ENCODE results near the gene DCXR. TPM values are rescaled to one million over a fixed set of nuclear protein-coding genes. Genes with fewer than 3 reads are reported as not detected.

The DCXR gene
- total RNA-seq, 2 donors from 2014 or later, result 55.6 to 77.5 TPM

- peaks cover 9% of the 10 kb centered on the region for H3K4me1 Mint-ChIP-seq
- no peaks in the 10 kb centered on the region for H3K9me3 ChIP-seq (ENCODE audit: control insufficient read depth, low read length, poor library complexity, severe bottlenecking)
- H3K4me3 Mint-ChIP-seq, result peak overlapping the region; percentile 94
- H3K27ac Mint-ChIP-seq, result peak overlapping the region; percentile 59
- DNase-seq (no peak), ATAC-seq (no peak)
- no peaks in the 10 kb centered on the region for H3K27me3 Mint-ChIP-seq
- H3K36me3 Mint-ChIP-seq (ENCODE audit: low read depth), result no peaks in the 10 kb centered on the region
Measured at GRCh38 chr17:82035956-82036633, 1.4 kb downstream of the DCXR start.

DNA sequence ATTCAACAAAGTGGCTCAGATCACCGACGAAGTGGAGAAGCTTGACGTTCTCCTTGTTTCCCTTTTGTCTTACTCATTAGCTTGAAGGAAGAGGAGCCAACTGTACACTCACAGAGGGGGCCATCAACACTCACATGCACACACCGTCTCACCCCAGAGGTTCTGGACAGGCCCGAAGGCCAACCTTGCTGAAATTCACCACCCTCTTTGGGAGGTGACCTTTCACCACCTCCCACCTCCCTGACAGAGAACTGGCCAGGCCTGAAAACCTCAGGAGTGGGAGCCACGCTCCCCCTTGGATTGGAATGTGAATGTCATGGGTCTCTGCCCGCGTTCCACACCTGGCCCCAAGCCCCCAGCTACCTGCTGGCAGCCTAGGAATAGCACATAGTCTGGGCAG lies 2.0 kb downstream of the DCXR start:
- ATAC-seq (no peak), DNase-seq (no peak)
- Mint-ChIP-seq H3K4me1 (peaks cover 10% of the 10 kb centered on the region), H3K27me3 (no peaks in the 10 kb centered on the region), H3K27ac (peak overlapping the region; percentile 59), H3K36me3 (ENCODE audit: low read depth) (no peaks in the 10 kb centered on the region), H3K4me3 (peak overlapping the region; percentile 36)
- no peaks in the 10 kb centered on the region for H3K9me3 ChIP-seq (ENCODE audit: control insufficient read depth, low read length, poor library complexity, severe bottlenecking)

DNA sequence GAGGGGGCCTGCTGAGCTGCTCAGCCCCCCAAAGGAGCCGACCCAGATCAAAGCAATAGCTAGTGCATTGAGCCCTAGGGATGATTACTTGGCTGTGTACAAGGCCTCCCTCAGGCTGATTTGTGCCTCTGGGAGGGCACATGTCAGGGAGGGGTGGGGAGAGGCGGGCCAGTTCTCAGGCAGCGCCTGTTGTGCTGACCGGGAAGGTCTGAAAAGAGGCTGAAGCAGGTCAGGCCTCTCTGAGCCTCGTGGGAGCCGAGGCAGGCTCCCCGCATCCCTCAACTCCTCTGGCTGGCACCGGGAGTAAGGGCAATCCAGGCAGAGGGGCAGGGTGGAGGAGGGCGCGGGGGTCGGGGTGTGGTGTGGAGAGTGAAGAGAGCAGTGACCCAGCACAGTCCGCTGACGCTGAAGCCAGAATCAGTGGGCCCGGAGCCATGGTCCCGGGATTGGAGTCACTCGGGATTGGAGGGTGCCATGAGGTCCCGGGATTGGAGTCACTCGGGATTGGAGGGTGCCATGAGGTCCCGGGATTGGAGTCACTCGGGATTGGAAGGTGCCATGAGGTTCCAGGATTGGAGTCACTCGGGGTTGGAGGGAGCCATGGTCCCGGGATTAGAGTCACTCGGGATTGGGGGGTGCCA lies 3.0 kb downstream of the DCXR start:
- Mint-ChIP-seq H3K27ac (no peak overlapping the region), H3K4me1 (peaks cover 13% of the 10 kb centered on the region), H3K27me3 (no peaks in the 10 kb centered on the region), H3K4me3 (peak overlapping the region; percentile 77), H3K36me3 (ENCODE audit: low read depth) (no peaks in the 10 kb centered on the region)
- H3K9me3 ChIP-seq (ENCODE audit: control insufficient read depth, low read length, poor library complexity, severe bottlenecking), result no peaks in the 10 kb centered on the region
- DNase-seq, result no peak
- ATAC-seq, result no peak

DNA sequence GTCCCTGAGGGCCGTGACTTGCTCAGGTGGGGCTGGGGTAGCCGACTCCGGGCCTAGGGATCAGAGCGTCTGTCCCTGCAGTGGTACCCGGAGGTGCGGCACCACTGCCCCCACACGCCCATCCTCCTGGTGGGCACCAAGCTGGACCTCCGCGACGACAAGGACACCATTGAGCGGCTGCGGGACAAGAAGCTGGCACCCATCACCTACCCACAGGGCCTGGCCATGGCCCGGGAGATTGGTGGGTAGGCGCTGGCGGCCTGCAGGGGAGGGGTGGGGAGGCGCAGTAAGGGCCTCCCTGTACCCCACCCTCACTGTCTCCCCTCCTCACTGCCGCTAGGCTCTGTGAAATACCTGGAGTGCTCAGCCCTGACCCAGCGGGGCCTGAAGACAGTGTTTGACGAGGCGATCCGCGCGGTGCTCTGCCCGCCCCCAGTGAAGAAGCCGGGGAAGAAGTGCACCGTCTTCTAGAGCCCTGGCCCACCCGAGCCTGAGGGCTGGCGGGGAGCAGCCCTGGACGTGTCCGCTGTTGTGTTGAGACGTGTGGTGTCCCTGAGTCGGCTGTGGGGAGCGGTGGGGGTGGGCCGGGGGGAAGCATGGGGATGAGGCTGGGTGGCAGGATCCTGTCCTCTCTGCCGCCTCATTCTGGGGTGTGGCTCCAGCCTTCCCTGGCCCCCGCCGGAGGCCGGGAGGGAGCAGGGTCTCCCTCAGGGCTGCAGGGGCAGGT lies 4.0 kb downstream of the DCXR start:
- no peak for DNase-seq
- H3K27me3 Mint-ChIP-seq, result no peaks in the 10 kb centered on the region
- no peak overlapping the region for H3K27ac Mint-ChIP-seq
- H3K36me3 Mint-ChIP-seq (ENCODE audit: low read depth), result no peaks in the 10 kb centered on the region
- no peaks in the 10 kb centered on the region for H3K9me3 ChIP-seq (ENCODE audit: control insufficient read depth, low read length, poor library complexity, severe bottlenecking)
- no peak for ATAC-seq
- no peak overlapping the region for H3K4me3 Mint-ChIP-seq
- H3K4me1 Mint-ChIP-seq, result peaks cover 14% of the 10 kb centered on the region

DNA sequence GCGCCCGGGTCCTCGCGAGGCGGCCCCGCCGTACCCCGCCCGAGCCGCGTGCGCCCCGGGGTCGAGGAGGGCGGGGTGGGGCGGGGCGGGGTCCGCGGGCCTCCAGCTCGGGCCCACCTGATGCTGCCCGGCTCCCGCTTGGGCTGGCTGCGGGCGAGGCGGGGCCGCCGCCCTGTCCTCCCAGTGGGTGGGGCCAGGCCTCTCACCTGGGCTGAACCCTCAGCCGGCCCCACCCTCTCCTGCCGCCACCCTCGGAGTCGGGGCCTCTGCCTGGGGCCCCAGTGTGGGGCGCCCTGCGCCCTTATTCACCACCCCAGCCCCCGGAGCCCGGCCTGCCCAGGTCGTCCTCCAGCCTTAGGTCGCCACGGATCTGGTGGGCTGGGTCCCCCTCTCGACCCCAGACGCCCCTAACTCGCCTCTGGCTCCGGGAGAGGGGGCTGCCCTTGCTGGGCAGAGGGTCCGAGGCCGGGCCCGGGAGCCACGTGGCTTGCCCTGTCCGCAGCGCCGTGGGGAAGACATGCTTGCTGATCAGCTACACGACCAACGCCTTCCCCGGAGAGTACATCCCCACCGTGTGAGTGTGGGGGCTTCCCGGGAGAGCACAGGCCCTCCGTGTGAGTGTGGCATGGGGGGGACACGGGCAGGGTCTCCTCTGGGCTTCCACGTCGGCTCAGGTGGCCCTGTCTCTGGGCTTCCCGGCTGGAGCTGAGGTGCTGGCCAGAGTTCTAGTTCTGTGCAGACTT lies 5.4 kb downstream of the DCXR start:
- ATAC-seq, result peak; percentile 39
- DNase-seq, result peak in 2 of 3 donors; percentile 36 to 42
- Mint-ChIP-seq H3K27ac (no peak overlapping the region), H3K27me3 (no peaks in the 10 kb centered on the region), H3K4me1 (peaks cover 10% of the 10 kb centered on the region), H3K4me3 (peak overlapping the region; percentile 65), H3K36me3 (ENCODE audit: low read depth) (no peaks in the 10 kb centered on the region)
- H3K9me3 ChIP-seq (ENCODE audit: control insufficient read depth, low read length, poor library complexity, severe bottlenecking), result no peaks in the 10 kb centered on the region

DNA sequence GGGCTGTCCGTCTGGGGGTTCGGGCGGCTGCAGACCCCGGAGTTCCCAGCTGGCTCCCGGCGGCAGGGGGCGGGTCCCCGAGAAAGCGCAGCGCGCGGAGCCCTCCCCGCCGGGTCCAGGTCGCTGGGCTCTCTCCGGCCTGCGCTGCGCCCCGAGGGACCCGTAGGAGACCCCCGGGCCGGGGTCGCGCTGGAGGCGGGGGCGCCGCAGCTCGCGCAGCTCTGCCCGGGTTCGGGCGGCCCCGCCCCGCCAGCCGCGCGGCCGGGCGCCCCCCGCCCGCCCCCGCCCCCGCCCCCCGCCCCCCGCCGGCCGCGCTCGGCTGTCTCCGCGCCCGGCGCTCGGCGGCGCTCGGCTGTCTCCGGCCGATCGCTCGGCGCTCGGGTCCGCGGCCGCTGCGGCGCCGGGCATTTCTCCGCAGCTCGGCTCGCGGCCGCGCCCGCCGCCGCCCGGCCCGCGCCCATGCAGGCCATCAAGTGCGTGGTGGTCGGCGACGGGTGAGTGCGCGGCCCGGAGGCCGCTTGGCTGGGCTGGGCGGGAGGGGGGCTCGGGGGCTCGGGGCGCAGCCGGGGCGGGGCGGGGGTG lies 6.1 kb downstream of the DCXR start, which contains the start of gene RAC3:
RAC3 (plus strand) TSS at position 376 of the 582 bp plus-strand sequence; CDS start at position 460, 84 bp downstream.
- ATAC-seq, result peak; percentile 5
- H3K27me3 Mint-ChIP-seq, result no peaks in the 10 kb centered on the region
- no peaks in the 10 kb centered on the region for H3K9me3 ChIP-seq (ENCODE audit: control insufficient read depth, low read length, poor library complexity, severe bottlenecking)
- H3K4me1 Mint-ChIP-seq, result peaks cover 10% of the 10 kb centered on the region
- no peak within 1 kb of the TSS for H3K27ac Mint-ChIP-seq
- DNase-seq, result no peak
- H3K36me3 Mint-ChIP-seq (ENCODE audit: low read depth), result no peaks in the 10 kb centered on the region
- H3K4me3 Mint-ChIP-seq, result peak within 1 kb of the TSS; percentile 93

- peaks cover 10% of the 10 kb centered on the region for H3K4me1 Mint-ChIP-seq
- peak; percentile 87 for ATAC-seq
- no peak overlapping the region for H3K27ac Mint-ChIP-seq
Measured at GRCh38 chr17:82030470-82031302, 6.8 kb downstream of the DCXR start.

GRCh38 chr17:82029990-82030469 lies 7.5 kb downstream of the DCXR start:
- ATAC-seq (no peak), DNase-seq (no peak)
- peak overlapping the region; percentile 60 for H3K4me3 Mint-ChIP-seq
- no peaks in the 10 kb centered on the region for H3K27me3 Mint-ChIP-seq
- H3K9me3 ChIP-seq (ENCODE audit: control insufficient read depth, low read length, poor library complexity, severe bottlenecking), result no peaks in the 10 kb centered on the region
- H3K36me3 Mint-ChIP-seq (ENCODE audit: low read depth), result no peaks in the 10 kb centered on the region
- peak overlapping the region; percentile 24 for H3K27ac Mint-ChIP-seq
- H3K4me1 Mint-ChIP-seq, result peaks cover 12% of the 10 kb centered on the region

More at GRCh38 chr17:82030470-82031302, 6.8 kb downstream of the DCXR start:
- H3K9me3 ChIP-seq (ENCODE audit: control insufficient read depth, low read length, poor library complexity, severe bottlenecking), result no peaks in the 10 kb centered on the region
- DNase-seq, result peak; percentile 71 to 83 (median 74)
- H3K27me3 Mint-ChIP-seq, result no peaks in the 10 kb centered on the region
- H3K4me3 Mint-ChIP-seq, result peak overlapping the region; percentile 93
- H3K36me3 Mint-ChIP-seq (ENCODE audit: low read depth), result no peaks in the 10 kb centered on the region

DNA sequence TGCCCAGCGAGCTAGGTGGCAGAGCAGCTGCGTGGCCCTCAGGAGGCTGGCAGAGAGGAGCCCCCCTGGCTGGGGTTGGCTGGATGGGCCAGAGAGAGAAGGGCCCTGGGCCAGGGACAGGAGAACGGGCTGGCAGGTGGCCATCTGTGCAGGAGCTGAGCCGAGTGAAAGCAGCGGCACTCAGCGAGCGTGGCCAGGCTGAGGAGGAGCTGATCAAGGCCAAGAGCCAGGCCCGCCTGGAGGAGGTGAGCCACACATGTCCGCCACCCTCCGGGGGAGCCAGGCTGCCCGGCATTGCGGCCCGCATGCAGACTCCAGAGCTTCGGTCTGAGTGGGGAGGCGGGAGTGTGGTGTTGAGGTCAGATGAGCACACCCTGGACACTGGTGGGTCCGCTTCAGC lies 8.1 kb downstream of the DCXR start:
- Mint-ChIP-seq H3K4me3 (peak overlapping the region; percentile 60), H3K36me3 (ENCODE audit: low read depth) (no peaks in the 10 kb centered on the region), H3K27ac (peak overlapping the region; percentile 24), H3K27me3 (no peaks in the 10 kb centered on the region), H3K4me1 (peaks cover 12% of the 10 kb centered on the region)
- ATAC-seq (no peak), DNase-seq (no peak)
- H3K9me3 ChIP-seq (ENCODE audit: control insufficient read depth, low read length, poor library complexity, severe bottlenecking), result no peaks in the 10 kb centered on the region

GRCh38 chr17:82028966-82029365 lies 8.5 kb downstream of the DCXR start:
- H3K4me3 Mint-ChIP-seq, result peak overlapping the region; percentile 60
- ATAC-seq, result no peak
- H3K27me3 Mint-ChIP-seq, result no peaks in the 10 kb centered on the region
- H3K36me3 Mint-ChIP-seq (ENCODE audit: low read depth), result no peaks in the 10 kb centered on the region
- no peak for DNase-seq
- H3K27ac Mint-ChIP-seq, result peak overlapping the region; percentile 24
- no peaks in the 10 kb centered on the region for H3K9me3 ChIP-seq (ENCODE audit: control insufficient read depth, low read length, poor library complexity, severe bottlenecking)
- peaks cover 14% of the 10 kb centered on the region for H3K4me1 Mint-ChIP-seq

GRCh38 chr17:82028246-82028645 lies 9.3 kb downstream of the DCXR start:
- Mint-ChIP-seq H3K36me3 (ENCODE audit: low read depth) (no peaks in the 10 kb centered on the region), H3K27ac (no peak overlapping the region), H3K4me3 (peak overlapping the region; percentile 12), H3K4me1 (peaks cover 17% of the 10 kb centered on the region), H3K27me3 (no peaks in the 10 kb centered on the region)
- DNase-seq, result no peak
- H3K9me3 ChIP-seq (ENCODE audit: control insufficient read depth, low read length, poor library complexity, severe bottlenecking), result no peaks in the 10 kb centered on the region
- ATAC-seq, result no peak
